ENCODE data around the gene AMIGO1. TPM values are rescaled to one million over a fixed set of nuclear protein-coding genes. Genes with fewer than 3 reads are reported as not detected.
"Not testable (repeated sequence)": the region's sequence is repeated elsewhere in the genome, so short reads cannot be mapped to it uniquely, and the experiment has no call there.

AMIGO1 gene
- polyA plus RNA-seq, 1 donor, result 2.0 TPM

GRCh38 chr1:109474697-109475096 is 34.8 kb downstream of the AMIGO1 start:
- Histone ChIP-seq H3K4me3 (ENCODE audit: low read length) (no peak overlapping the region), H3K27me3 (ENCODE audit: control insufficient read depth, insufficient read depth, low read length) (peaks cover 61% of the 10 kb centered on the region), H3K9me3 (ENCODE audit: control insufficient read depth, low read depth, low read length) (no peaks in the 10 kb centered on the region), H3K4me1 (ENCODE audit: control insufficient read depth, insufficient read depth, low read length) (no peaks in the 10 kb centered on the region), H3K36me3 (ENCODE audit: control insufficient read depth, insufficient read depth, low read length) (no peaks in the 10 kb centered on the region), H3K27ac (ENCODE audit: low read length) (no peak overlapping the region)
- WGBS (ENCODE audit: insufficient coverage, low lambda C conversion rate), result no CpG with 5 or more reads among the region's 1 CpG
- no peak for DNase-seq

- not testable (repeated sequence) for H3K4me3 ChIP-seq (ENCODE audit: low read length); DNase-seq; H3K4me1 ChIP-seq (ENCODE audit: control insufficient read depth, insufficient read depth, low read length); H3K9me3 ChIP-seq (ENCODE audit: control insufficient read depth, low read depth, low read length); H3K27ac ChIP-seq (ENCODE audit: low read length); H3K36me3 ChIP-seq (ENCODE audit: control insufficient read depth, insufficient read depth, low read length)
- WGBS (ENCODE audit: insufficient coverage, low lambda C conversion rate), result no CpG with 5 or more reads among the region's 12 CpGs
- H3K27me3 ChIP-seq (ENCODE audit: control insufficient read depth, insufficient read depth, low read length), result peaks cover 67% of the 10 kb centered on the region
Measured at GRCh38 chr1:109473284-109474057, 36.1 kb downstream of the AMIGO1 start.

GRCh38 chr1:109472779-109473178 is 36.7 kb downstream of the AMIGO1 start:
- Histone ChIP-seq H3K4me1 (ENCODE audit: control insufficient read depth, insufficient read depth, low read length) (no peaks in the 10 kb centered on the region), H3K4me3 (ENCODE audit: low read length) (no peak overlapping the region), H3K36me3 (ENCODE audit: control insufficient read depth, insufficient read depth, low read length) (no peaks in the 10 kb centered on the region), H3K27ac (ENCODE audit: low read length) (no peak overlapping the region), H3K9me3 (ENCODE audit: control insufficient read depth, low read depth, low read length) (no peaks in the 10 kb centered on the region), H3K27me3 (ENCODE audit: control insufficient read depth, insufficient read depth, low read length) (peaks cover 74% of the 10 kb centered on the region)
- no peak for DNase-seq
- WGBS (ENCODE audit: insufficient coverage, low lambda C conversion rate), result 0% methylated on average over 1 of the region's 3 CpGs

GRCh38 chr1:109470245-109470644 is 39.3 kb downstream of the AMIGO1 start:
- no peak for DNase-seq
- no CpG with 5 or more reads among the region's 6 CpGs for WGBS (ENCODE audit: insufficient coverage, low lambda C conversion rate)
- H3K9me3 ChIP-seq (ENCODE audit: control insufficient read depth, low read depth, low read length), result peaks cover 5% of the 10 kb centered on the region
- H3K4me1 ChIP-seq (ENCODE audit: control insufficient read depth, insufficient read depth, low read length), result peaks cover 4% of the 10 kb centered on the region
- H3K36me3 ChIP-seq (ENCODE audit: control insufficient read depth, insufficient read depth, low read length), result no peaks in the 10 kb centered on the region
- H3K4me3 ChIP-seq (ENCODE audit: low read length), result no peak overlapping the region
- no peak overlapping the region for H3K27ac ChIP-seq (ENCODE audit: low read length)
- H3K27me3 ChIP-seq (ENCODE audit: control insufficient read depth, insufficient read depth, low read length), result peaks cover 85% of the 10 kb centered on the region

GRCh38 chr1:109468903-109469302 is 40.6 kb downstream of the AMIGO1 start:
- Histone ChIP-seq H3K9me3 (ENCODE audit: control insufficient read depth, low read depth, low read length) (peaks cover 5% of the 10 kb centered on the region), H3K36me3 (ENCODE audit: control insufficient read depth, insufficient read depth, low read length) (no peaks in the 10 kb centered on the region), H3K27ac (ENCODE audit: low read length) (no peak overlapping the region), H3K27me3 (ENCODE audit: control insufficient read depth, insufficient read depth, low read length) (peaks cover 86% of the 10 kb centered on the region), H3K4me3 (ENCODE audit: low read length) (no peak overlapping the region), H3K4me1 (ENCODE audit: control insufficient read depth, insufficient read depth, low read length) (peaks cover 4% of the 10 kb centered on the region)
- DNase-seq, result no peak
- WGBS (ENCODE audit: insufficient coverage, low lambda C conversion rate), result no CpG with 5 or more reads among the region's 2 CpGs

- peaks cover 4% of the 10 kb centered on the region for H3K4me1 ChIP-seq (ENCODE audit: control insufficient read depth, insufficient read depth, low read length)
- no peak for DNase-seq
- H3K27me3 ChIP-seq (ENCODE audit: control insufficient read depth, insufficient read depth, low read length), result peaks cover 87% of the 10 kb centered on the region
- no peak overlapping the region for H3K27ac ChIP-seq (ENCODE audit: low read length)
- WGBS (ENCODE audit: insufficient coverage, low lambda C conversion rate), result no CpG with 5 or more reads among the region's 1 CpG
- no peak overlapping the region for H3K4me3 ChIP-seq (ENCODE audit: low read length)
- H3K36me3 ChIP-seq (ENCODE audit: control insufficient read depth, insufficient read depth, low read length), result no peaks in the 10 kb centered on the region
- H3K9me3 ChIP-seq (ENCODE audit: control insufficient read depth, low read depth, low read length), result peaks cover 5% of the 10 kb centered on the region
Measured at GRCh38 chr1:109468061-109468460, 41.5 kb downstream of the AMIGO1 start.

- Histone ChIP-seq H3K4me3 (ENCODE audit: low read length) (no peak overlapping the region), H3K27me3 (ENCODE audit: control insufficient read depth, insufficient read depth, low read length) (peaks cover 82% of the 10 kb centered on the region), H3K36me3 (ENCODE audit: control insufficient read depth, insufficient read depth, low read length) (no peaks in the 10 kb centered on the region), H3K9me3 (ENCODE audit: control insufficient read depth, low read depth, low read length) (peaks cover 5% of the 10 kb centered on the region), H3K27ac (ENCODE audit: low read length) (no peak overlapping the region), H3K4me1 (ENCODE audit: control insufficient read depth, insufficient read depth, low read length) (peaks cover 4% of the 10 kb centered on the region)
- 38% methylated on average over 2 of the region's 23 CpGs for WGBS (ENCODE audit: insufficient coverage, low lambda C conversion rate)
- no peak for DNase-seq
Measured at GRCh38 chr1:109467301-109467777, 42.2 kb downstream of the AMIGO1 start.

- H3K9me3 ChIP-seq (ENCODE audit: control insufficient read depth, low read depth, low read length), result peaks cover 5% of the 10 kb centered on the region
- no CpG with 5 or more reads among the region's 88 CpGs for WGBS (ENCODE audit: insufficient coverage, low lambda C conversion rate)
- peaks cover 4% of the 10 kb centered on the region for H3K4me1 ChIP-seq (ENCODE audit: control insufficient read depth, insufficient read depth, low read length)
- H3K27ac ChIP-seq (ENCODE audit: low read length), result no peak within 1 kb of the TSS
- peak in 1 of 2 donors; percentile 24 for DNase-seq
- peak within 1 kb of the TSS; percentile 17 for H3K4me3 ChIP-seq (ENCODE audit: low read length)
- no peaks in the 10 kb centered on the region for H3K36me3 ChIP-seq (ENCODE audit: control insufficient read depth, insufficient read depth, low read length)
- H3K27me3 ChIP-seq (ENCODE audit: control insufficient read depth, insufficient read depth, low read length), result peaks cover 80% of the 10 kb centered on the region
Measured at GRCh38 chr1:109466452-109467300, 42.9 kb downstream of the AMIGO1 start, which contains the start of gene SYPL2. SYPL2 (plus strand) TSS chr1:109466546; CDS start chr1:109466844, 298 bp downstream.

- Histone ChIP-seq H3K36me3 (ENCODE audit: control insufficient read depth, insufficient read depth, low read length) (no peaks in the 10 kb centered on the region), H3K4me3 (ENCODE audit: low read length) (peak overlapping the region; percentile 7), H3K27me3 (ENCODE audit: control insufficient read depth, insufficient read depth, low read length) (peaks cover 80% of the 10 kb centered on the region), H3K27ac (ENCODE audit: low read length) (no peak overlapping the region), H3K4me1 (ENCODE audit: control insufficient read depth, insufficient read depth, low read length) (peaks cover 4% of the 10 kb centered on the region), H3K9me3 (ENCODE audit: control insufficient read depth, low read depth, low read length) (peaks cover 5% of the 10 kb centered on the region)
- no peak for DNase-seq
- 0% methylated on average over 1 of the region's 24 CpGs for WGBS (ENCODE audit: insufficient coverage, low lambda C conversion rate)
Measured at GRCh38 chr1:109466125-109466451, 43.4 kb downstream of the AMIGO1 start.

- no peak for DNase-seq
- WGBS (ENCODE audit: insufficient coverage, low lambda C conversion rate), result 100% methylated on average over 2 of the region's 4 CpGs
- H3K4me3 ChIP-seq (ENCODE audit: low read length), result no peak overlapping the region
- H3K36me3 ChIP-seq (ENCODE audit: control insufficient read depth, insufficient read depth, low read length), result no peaks in the 10 kb centered on the region
- H3K4me1 ChIP-seq (ENCODE audit: control insufficient read depth, insufficient read depth, low read length), result no peaks in the 10 kb centered on the region
- H3K9me3 ChIP-seq (ENCODE audit: control insufficient read depth, low read depth, low read length), result no peaks in the 10 kb centered on the region
- no peak overlapping the region for H3K27ac ChIP-seq (ENCODE audit: low read length)
- H3K27me3 ChIP-seq (ENCODE audit: control insufficient read depth, insufficient read depth, low read length), result peaks cover 18% of the 10 kb centered on the region
Measured at GRCh38 chr1:109457819-109458218, 51.7 kb downstream of the AMIGO1 start.

All from large intestine (tissue), 3 donors.